ENCODE data around the gene MARF1. TPM values are rescaled to one million over a fixed set of nuclear protein-coding genes. Genes with fewer than 3 reads are reported as not detected.

Gene MARF1
- 9.4 to 11.9 TPM (median 10.7 TPM) in 5 replicates for total RNA-seq (2022; extraction: Qiagen RNA extraction; ENCODE audit: low read depth)

GRCh38 chr16:15643048-15643945 lies at the start of gene MARF1:
Gene MARF1 (minus strand): TSS chr16:15643154. CDS start chr16:15639233, 3,921 bp downstream.

GRCh38 chr16:15650019-15650697 lies 7.2 kb upstream of the MARF1 start, which contains the start of gene NDE1:
Gene NDE1 (plus strand): TSS chr16:15650245. CDS start chr16:15664779, 14,534 bp downstream.

Other genes with a start within 250 kb of the MARF1 start
- 4.9 to 6.9 TPM (median 5.5 TPM) in 5 replicates for gene MPV17L, start 247.4 kb downstream of the MARF1 start, total RNA-seq (2022; extraction: Qiagen RNA extraction; ENCODE audit: low read depth)
- gene BMERB1, start 208.6 kb downstream of the MARF1 start, total RNA-seq (2022; extraction: Qiagen RNA extraction; ENCODE audit: low read depth) = 80.1 to 90.8 TPM (median 86.9 TPM) in 5 replicates
- gene NDE1, start 7.1 kb upstream of the MARF1 start, total RNA-seq (2022; extraction: Qiagen RNA extraction; ENCODE audit: low read depth) = 37.6 to 43.5 TPM (median 40.0 TPM) in 5 replicates
- 0.02 to 0.12 TPM (median 0.05 TPM) in 5 replicates for gene MYH11, start 213.9 kb upstream of the MARF1 start, total RNA-seq (2022; extraction: Qiagen RNA extraction; ENCODE audit: low read depth)
- 36.8 to 54.0 TPM (median 41.1 TPM) in 5 replicates for gene CEP20, start 245.4 kb upstream of the MARF1 start, total RNA-seq (2022; extraction: Qiagen RNA extraction; ENCODE audit: low read depth)